H9 (cell line): ENCODE results near the gene KDM2B. TPM values are rescaled to one million over a fixed set of nuclear protein-coding genes. Genes with fewer than 3 reads are reported as not detected.

Experiments
- DNase-seq: peaks from one replicate; pipeline ENCODE4 v3.0.0-alpha.2; 2017
- H2AFZ ChIP-seq: one replicate; pipeline ENCODE4 v1.6.1; 2013; ENCODE audit warnings: mild to moderate bottlenecking, low read length, control low read depth, moderate library complexity
- H2AK5ac ChIP-seq: 2 replicates; pipeline ENCODE4 v1.6.1; 2013; ENCODE audit warnings: low read length, control low read depth, mixed read lengths; ENCODE audit not compliant: insufficient read length
- H2BK120ac ChIP-seq: one replicate; pipeline ENCODE4 v1.6.1; 2013; ENCODE audit warnings: low read depth, mild to moderate bottlenecking, low read length, control low read depth, inconsistent platforms; ENCODE audit not compliant: poor library complexity, severe bottlenecking
- H2BK12ac ChIP-seq: 2 replicates; pipeline ENCODE4 v1.6.1; 2013; ENCODE audit warnings: low read length, control low read depth, mixed read lengths, low read depth; ENCODE audit not compliant: insufficient read length
- H2BK15ac ChIP-seq: 2 replicates; pipeline ENCODE4 v1.6.1; 2013; ENCODE audit warnings: low read depth, low read length, control low read depth
- H2BK20ac ChIP-seq: one replicate; pipeline ENCODE4 v1.6.1; 2013; ENCODE audit warnings: low read depth, mild to moderate bottlenecking, low read length, control low read depth, inconsistent platforms; ENCODE audit not compliant: poor library complexity, severe bottlenecking
- H2BK5ac ChIP-seq: 2 replicates; pipeline ENCODE4 v1.6.1; 2013; ENCODE audit warnings: low read length, control low read depth, mixed read lengths; ENCODE audit not compliant: insufficient read length
- H3K14ac ChIP-seq: 2 replicates; pipeline ENCODE4 v1.6.1; 2013; ENCODE audit warnings: low read length, control low read depth; ENCODE audit not compliant: insufficient read depth
- H3K18ac ChIP-seq: 2 replicates; pipeline ENCODE4 v1.6.1; 2013; ENCODE audit warnings: low read depth, mild to moderate bottlenecking, mixed read lengths, low read length, control low read depth; ENCODE audit not compliant: insufficient read length
- H3K23ac ChIP-seq: 2 replicates; pipeline ENCODE4 v1.6.1; 2013; ENCODE audit warnings: low read length, control low read depth, mixed read lengths, low read depth; ENCODE audit not compliant: insufficient read length
- H3K23me2 ChIP-seq: 2 replicates; pipeline ENCODE4 v1.6.1; 2013; ENCODE audit warnings: low read depth, mild to moderate bottlenecking, mixed read lengths, low read length, control low read depth; ENCODE audit not compliant: insufficient read length, poor library complexity, severe bottlenecking
- H3K27ac ChIP-seq: 2 replicates; pipeline ENCODE4 v1.5.1; 2013; ENCODE audit warnings: low read length, control low read depth, mixed read lengths, low read depth; ENCODE audit not compliant: insufficient read length
- H3K27me3 ChIP-seq: 2 replicates; pipeline ENCODE4 v1.6.1; 2013; ENCODE audit warnings: low read length, control low read depth, inconsistent platforms; ENCODE audit not compliant: insufficient read depth
- H3K4ac ChIP-seq: 2 replicates; pipeline ENCODE4 v1.6.1; 2013; ENCODE audit warnings: low read depth, mild to moderate bottlenecking, control low read depth, inconsistent platforms, low read length, moderate library complexity
- H3K4me1 ChIP-seq: 2 replicates; pipeline ENCODE4 v1.6.1; 2013; ENCODE audit warnings: low read length, control low read depth, inconsistent platforms; ENCODE audit not compliant: insufficient read depth
- H3K4me2 ChIP-seq: 2 replicates; pipeline ENCODE4 v1.6.1; 2013; ENCODE audit warnings: low read length, control low read depth, mixed read lengths; ENCODE audit not compliant: insufficient read length, insufficient read depth
- H3K56ac ChIP-seq: 2 replicates; pipeline ENCODE4 v1.6.1; 2013; ENCODE audit warnings: low read depth, mild to moderate bottlenecking, mixed read lengths, low read length, control low read depth; ENCODE audit not compliant: insufficient read length
- H3K79me1 ChIP-seq: 2 replicates; pipeline ENCODE4 v1.6.1; 2013; ENCODE audit warnings: low read depth, mild to moderate bottlenecking, moderate library complexity, low read length, control low read depth, inconsistent platforms; ENCODE audit not compliant: insufficient read depth, poor library complexity, severe bottlenecking
- H3K79me2 ChIP-seq: 2 replicates; pipeline ENCODE4 v1.6.1; 2013; ENCODE audit warnings: low read length, control low read depth, inconsistent platforms; ENCODE audit not compliant: insufficient read depth
- H3K9ac ChIP-seq: 2 replicates; pipeline ENCODE4 v1.6.1; 2013; ENCODE audit warnings: low read length, control low read depth, mixed read lengths; ENCODE audit not compliant: insufficient read length; ENCODE audit errors: extremely low read depth
- H3K9me3 ChIP-seq: one replicate; pipeline ENCODE4 v1.6.1; 2013; ENCODE audit warnings: low read depth, low read length, inconsistent platforms; ENCODE audit not compliant: control insufficient read depth
- H3T11ph ChIP-seq: one replicate; pipeline ENCODE4 v1.6.1; 2013; ENCODE audit warnings: mild to moderate bottlenecking, low read length, control low read depth, inconsistent platforms
- H4K20me1 ChIP-seq: one replicate; pipeline ENCODE4 v1.6.1; 2013; ENCODE audit not compliant: control insufficient read depth, insufficient read length, insufficient read depth
- H4K5ac ChIP-seq: 2 replicates; pipeline ENCODE4 v1.6.1; 2013; ENCODE audit warnings: low read depth, mild to moderate bottlenecking, mixed read lengths, low read length, control low read depth; ENCODE audit not compliant: insufficient read length
- H4K8ac ChIP-seq: replicated peaks from 2 replicates; pipeline ENCODE4 v1.6.1; 2013; ENCODE audit warnings: low read length, control low read depth, mixed read lengths, low read depth; ENCODE audit not compliant: insufficient read length
- H4K91ac ChIP-seq: 2 replicates; pipeline ENCODE4 v1.6.1; 2013; ENCODE audit warnings: low read depth, mild to moderate bottlenecking, moderate library complexity, mixed read lengths, low read length, control low read depth; ENCODE audit not compliant: insufficient read length
- H3K27ac Mint-ChIP-seq, 3 experiments: 2 replicates in 2 of 3; 3 replicates in 1 of 3; pipeline ENCODE4 v1.8.0; 2020 to 2021; ENCODE audit warnings: mixed read lengths in 3 of 3, mild to moderate bottlenecking in 1 of 3, moderate library complexity in 1 of 3
- H3K27me3 Mint-ChIP-seq: 2 replicates; pipeline ENCODE4 v1.8.0; 2021; ENCODE audit warnings: low read depth, mild to moderate bottlenecking, moderate library complexity, mixed read lengths
- H3K36me3 Mint-ChIP-seq, 3 experiments: 2 replicates in 2 of 3; 3 replicates in 1 of 3; pipeline ENCODE4 v1.8.0; 2020 to 2021; ENCODE audit warnings: low read depth in 3 of 3, mixed read lengths in 3 of 3; ENCODE audit not compliant: insufficient read depth in 1 of 3
- H3K4me1 Mint-ChIP-seq, 2 experiments: 2 replicates each; pipeline ENCODE4 v1.8.0; 2020; ENCODE audit warnings: mixed read lengths in 2 of 2
- H3K4me3 Mint-ChIP-seq, 2 experiments: 2 replicates in 1 of 2; 3 replicates in 1 of 2; pipeline ENCODE4 v1.8.0; 2020 to 2021; ENCODE audit warnings: mild to moderate bottlenecking in 2 of 2, mixed read lengths in 2 of 2, moderate library complexity in 1 of 2
- H3K9me3 Mint-ChIP-seq, 2 experiments: 2 replicates in 1 of 2; 3 replicates in 1 of 2; pipeline ENCODE4 v1.8.0; 2020; ENCODE audit warnings: mild to moderate bottlenecking in 2 of 2, mixed read lengths in 2 of 2, moderate library complexity in 1 of 2
- CTCF ChIP-seq: fragments of 200-600 bp; sonication (generic); conservative IDR thresholded peaks from 3 replicates; pipeline ENCODE4 v1.8.0; 2021; ENCODE audit warnings: antibody characterized with exemption, mild to moderate bottlenecking
- WGBS: extraction: QIAGEN DNeasy Blood & Tissue Kit; methylation state at CpG from one replicate; pipeline ENCODE4 v1.1.7; 2013; ENCODE audit warnings: missing lambda C conversion rate, low lambda C conversion rate, mixed read lengths; ENCODE audit not compliant: insufficient read length; ENCODE audit errors: extremely low coverage; 5-methylcytosine and 5-hydroxymethylcytosine counted together
- total RNA-seq: library from RNA; stranded (reverse); gene quantifications from 2 replicates; pipeline ENCODE4 v1.2.1, GENCODE V29; 2021

The KDM2B gene
- total RNA-seq, 1 experiment from 2014 or later = 143 TPM

- peaks cover 0 to 3% of the 10 kb centered on the region in 2 experiments; a peak in 1 of 5 replicates for H3K9me3 Mint-ChIP-seq
- no peak overlapping the region for H3K9ac ChIP-seq
- H3K27ac ChIP-seq = no peak overlapping the region
- H2BK20ac ChIP-seq = no peak overlapping the region
- H3K79me1 ChIP-seq = no peaks in the 10 kb centered on the region
- H4K8ac ChIP-seq = no peak overlapping the region
- H3K27me3 Mint-ChIP-seq = no peaks in the 10 kb centered on the region
- H3K4me3 Mint-ChIP-seq = no peak overlapping the region
- H3K4ac ChIP-seq = no peak overlapping the region
- H3K27ac Mint-ChIP-seq = no peak overlapping the region
- no peak overlapping the region for H2AFZ ChIP-seq
- H3K23me2 ChIP-seq = no peaks in the 10 kb centered on the region
- no peaks in the 10 kb centered on the region for H3K9me3 ChIP-seq
- no peak overlapping the region for H3T11ph ChIP-seq
- no peaks in the 10 kb centered on the region for H3K4me1 Mint-ChIP-seq
- no peak overlapping the region for H4K91ac ChIP-seq
- no peaks in the 10 kb centered on the region for H4K20me1 ChIP-seq
- H3K4me2 ChIP-seq = no peak overlapping the region
- no peaks in the 10 kb centered on the region for H3K27me3 ChIP-seq
- no peak overlapping the region for H3K23ac ChIP-seq
- H3K36me3 Mint-ChIP-seq = peaks cover 2 to 14% (median 8%) of the 10 kb centered on the region in 3 experiments; a peak in 5 of 7 replicates
- H4K5ac ChIP-seq = no peak overlapping the region
- no peak overlapping the region for H3K56ac ChIP-seq
- no peaks in the 10 kb centered on the region for H3K4me1 ChIP-seq
- no peak overlapping the region for H2BK12ac ChIP-seq
- no peak for DNase-seq
- no peak overlapping the region for H2AK5ac ChIP-seq
- H3K79me2 ChIP-seq = no peaks in the 10 kb centered on the region
- H2BK15ac ChIP-seq = no peak overlapping the region
- no peak overlapping the region for H2BK5ac ChIP-seq
- no CpG with 5 or more reads among the region's 6 CpGs for WGBS
- H2BK120ac ChIP-seq = no peak overlapping the region
- H3K14ac ChIP-seq = no peak overlapping the region
- H3K18ac ChIP-seq = no peak overlapping the region
- TF ChIP-seq CTCF = no peak
These were observed 20.0 kb upstream of the KDM2B start for GRCh38 chr12:121600702-121601336.
